NCI-H748 treated with DMSO at 0.1 percent for 48 hours (cell line): Measurements from ENCODE around the gene FAF2.
"Not testable (repeated sequence)": the region's sequence is repeated elsewhere in the genome, so short reads cannot be mapped to it uniquely, and the experiment has no call there.

Source experiments
- DNase-seq: peaks from one replicate; lab custom pipeline; 2025; lab: John Stamatoyannopoulos, UW

FAF2 gene

GRCh38 chr5:176454724-176455394 is 6.7 kb downstream of the FAF2 start:
- no peak for DNase-seq

GRCh38 chr5:176458904-176459561 is 10.8 kb downstream of the FAF2 start:
- DNase-seq: no peak

DNA sequence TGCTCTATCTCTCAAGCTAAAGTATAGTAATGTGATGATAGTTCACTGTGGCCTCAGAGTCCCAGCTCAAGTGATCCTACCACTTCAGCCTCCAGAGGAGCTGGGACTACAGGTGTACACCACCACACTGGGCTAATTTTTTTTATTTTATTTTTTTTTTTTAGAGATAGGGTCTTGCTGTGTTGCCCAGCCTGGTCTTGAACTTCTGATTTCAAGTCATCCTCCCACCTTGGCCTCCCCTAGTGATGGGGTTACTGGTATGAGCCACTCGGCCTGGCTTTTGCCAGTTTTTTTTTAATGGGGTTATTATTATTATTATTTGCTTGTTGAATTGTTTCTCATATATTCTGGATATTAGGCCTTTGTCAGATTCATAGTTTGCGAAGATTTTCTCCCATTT is 13.2 kb downstream of the FAF2 start:
- no peak for DNase-seq

GRCh38 chr5:176463113-176463764 is 15.1 kb downstream of the FAF2 start:
- no peak for DNase-seq

- DNase-seq: no peak
Measured at GRCh38 chr5:176466245-176466871, 18.2 kb downstream of the FAF2 start.

DNA sequence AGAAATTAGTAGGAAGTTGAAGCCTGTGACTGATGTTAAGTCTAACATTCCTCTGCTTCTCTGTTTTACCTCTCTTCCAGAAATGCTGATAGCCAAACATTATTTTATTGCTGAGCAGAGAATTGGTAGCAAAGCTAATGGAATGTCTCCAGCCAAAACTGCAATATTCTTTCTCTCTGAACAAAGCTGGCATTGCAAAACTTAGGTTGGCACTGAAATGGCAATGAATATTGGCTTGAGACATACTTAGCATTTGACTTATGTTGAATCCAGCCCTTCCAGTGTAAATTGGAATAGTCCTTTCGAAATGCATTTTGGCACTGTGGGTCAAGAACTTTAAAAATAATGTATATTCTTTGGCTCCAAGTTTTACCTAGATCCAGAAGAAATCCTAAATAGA is 21.1 kb downstream of the FAF2 start:
- DNase-seq: no peak

DNA sequence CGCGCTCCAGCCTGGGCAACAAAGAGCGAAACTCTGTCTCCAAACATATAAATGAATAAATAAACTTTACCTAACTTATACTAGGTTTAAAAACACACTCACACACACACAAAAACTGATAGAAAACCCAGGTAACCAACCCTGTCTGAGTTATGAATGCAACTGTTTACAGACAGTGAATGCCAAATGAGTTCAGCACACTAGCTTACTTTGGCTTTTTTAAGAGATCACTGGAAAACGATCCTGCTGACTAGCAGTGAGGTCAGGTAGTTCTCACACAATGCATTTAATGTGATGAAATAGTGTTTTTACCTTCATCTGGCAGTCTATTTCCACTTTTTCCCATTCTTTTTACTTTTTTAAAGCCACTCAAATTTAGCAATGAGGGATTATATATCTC is 22.4 kb downstream of the FAF2 start:
- DNase-seq: no peak

GRCh38 chr5:176471098-176471497 is 22.9 kb downstream of the FAF2 start:
- DNase-seq: no peak

DNA sequence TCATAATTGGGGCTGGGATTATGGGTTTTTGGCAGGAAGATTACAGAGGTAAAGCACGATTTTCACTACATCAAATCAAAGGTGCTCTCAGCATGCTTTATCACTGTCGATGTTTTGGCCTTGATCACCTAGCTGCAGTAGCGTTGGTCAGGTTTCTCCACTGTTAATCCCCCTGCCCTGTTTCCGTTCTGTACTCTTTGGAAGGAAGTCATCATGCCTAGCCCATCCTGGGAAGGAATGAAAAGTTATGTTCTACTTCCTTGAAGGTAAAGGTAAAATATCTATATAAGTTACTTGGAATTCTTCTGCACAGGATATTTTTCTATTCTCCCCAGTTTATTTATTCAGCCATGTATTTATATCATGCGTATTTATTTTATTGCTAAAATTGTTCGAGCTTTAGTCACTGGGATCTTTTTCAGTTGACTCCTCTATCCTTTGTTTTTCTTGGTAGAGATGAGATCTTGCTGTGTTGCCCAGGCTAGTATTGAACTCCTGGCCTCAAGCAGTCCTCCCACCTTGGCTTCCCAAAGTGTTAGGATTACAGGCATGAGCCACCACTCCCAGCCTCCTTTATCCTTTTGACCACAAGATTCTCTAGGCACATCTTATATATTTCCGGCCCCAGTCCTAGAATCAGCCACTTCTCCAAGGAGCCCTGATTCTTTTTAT is 25.3 kb downstream of the FAF2 start:
- DNase-seq: no peak

GRCh38 chr5:176474476-176474875 is 26.3 kb downstream of the FAF2 start:
- DNase-seq: no peak

- no peak for DNase-seq
Measured at GRCh38 chr5:176481711-176482110, 33.5 kb downstream of the FAF2 start.

- DNase-seq: no peak
Measured at GRCh38 chr5:176485176-176485575, 37.0 kb downstream of the FAF2 start.

DNA sequence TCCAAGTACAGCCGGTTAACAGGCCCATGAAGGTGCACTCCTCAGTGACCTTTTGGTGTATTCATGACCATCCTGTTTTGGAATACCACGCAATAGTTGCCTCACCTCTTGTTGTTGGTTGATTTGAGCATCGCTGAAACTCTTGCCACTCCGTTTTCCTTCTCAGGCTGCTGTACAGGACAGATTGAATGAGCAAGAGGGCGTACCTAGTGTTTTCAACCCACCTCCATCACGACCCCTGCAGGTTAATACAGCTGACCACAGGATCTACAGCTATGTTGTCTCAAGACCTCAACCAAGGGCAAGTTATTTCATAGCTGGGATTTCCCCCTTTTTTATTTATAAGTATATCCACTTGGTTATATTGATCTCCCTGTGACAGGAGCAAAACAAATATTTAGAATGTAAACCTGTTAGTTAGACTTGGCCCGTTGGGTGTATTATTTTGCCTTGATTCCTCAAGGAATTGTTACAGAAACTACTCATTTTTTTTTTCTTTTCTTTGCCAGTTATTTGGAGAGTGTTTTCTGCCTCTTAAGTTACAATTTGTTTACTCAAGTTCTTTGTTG is 38.1 kb downstream of the FAF2 start:
- no peak for DNase-seq

DNA sequence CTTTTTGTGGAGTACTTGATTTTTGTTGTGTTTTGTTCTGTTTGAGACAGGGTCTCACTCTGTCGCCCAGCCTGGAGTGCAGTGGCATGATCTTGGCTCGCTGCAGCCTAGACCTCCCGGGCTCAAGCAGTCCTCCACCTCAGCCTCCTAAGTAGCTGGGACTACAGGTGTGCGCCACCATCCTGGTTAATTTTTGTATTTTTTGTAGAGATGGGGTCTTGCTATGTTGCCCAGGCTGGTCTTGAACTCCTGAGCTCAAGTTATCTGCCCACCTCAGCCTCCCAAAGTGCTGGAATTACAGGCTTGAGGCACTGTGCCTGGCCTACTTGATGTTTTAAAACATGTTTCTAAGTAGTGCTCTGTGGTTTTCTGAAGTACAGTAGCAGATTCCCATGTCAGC is 39.0 kb downstream of the FAF2 start:
- DNase-seq: not testable (repeated sequence)

DNA sequence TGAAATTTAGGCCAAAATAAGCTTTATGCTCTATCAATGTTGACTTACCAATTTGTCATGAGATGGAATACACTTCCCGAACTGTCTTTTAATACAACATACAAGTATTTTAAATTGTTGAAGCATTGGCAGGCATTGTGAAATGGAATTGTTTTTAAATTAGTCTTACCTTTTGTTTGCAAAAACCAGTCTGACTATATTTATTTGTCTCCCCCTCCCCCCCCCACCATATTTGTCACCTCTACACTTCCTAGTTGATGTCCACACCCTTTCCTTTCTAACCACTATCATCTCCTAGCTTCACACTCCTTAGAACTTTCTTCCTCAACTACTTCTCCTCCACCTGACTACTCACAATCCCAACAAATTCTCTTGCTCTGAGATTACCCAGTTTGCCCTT is 40.9 kb downstream of the FAF2 start:
- no peak for DNase-seq

GRCh38 chr5:176490301-176490700 is 42.1 kb downstream of the FAF2 start:
- no peak for DNase-seq

DNA sequence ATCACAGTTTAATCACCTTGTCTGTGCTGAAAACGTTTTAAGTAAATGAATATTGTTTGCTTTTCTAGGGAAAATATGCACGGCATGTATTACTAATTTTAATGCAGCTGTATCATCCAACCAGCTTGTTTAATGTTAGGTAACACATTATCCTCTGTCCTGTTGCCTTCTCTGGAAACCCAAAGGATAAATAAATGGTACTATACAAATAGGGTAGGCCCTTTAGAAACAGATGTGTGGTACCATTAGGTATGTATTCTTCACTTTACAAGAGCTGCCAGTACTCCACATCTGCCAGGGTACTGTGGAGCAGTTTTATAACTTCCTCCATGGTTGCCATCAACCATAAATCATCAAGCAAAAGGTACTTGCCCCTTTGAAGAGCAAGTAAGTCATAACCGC is 42.9 kb downstream of the FAF2 start:
- no peak for DNase-seq

DNA sequence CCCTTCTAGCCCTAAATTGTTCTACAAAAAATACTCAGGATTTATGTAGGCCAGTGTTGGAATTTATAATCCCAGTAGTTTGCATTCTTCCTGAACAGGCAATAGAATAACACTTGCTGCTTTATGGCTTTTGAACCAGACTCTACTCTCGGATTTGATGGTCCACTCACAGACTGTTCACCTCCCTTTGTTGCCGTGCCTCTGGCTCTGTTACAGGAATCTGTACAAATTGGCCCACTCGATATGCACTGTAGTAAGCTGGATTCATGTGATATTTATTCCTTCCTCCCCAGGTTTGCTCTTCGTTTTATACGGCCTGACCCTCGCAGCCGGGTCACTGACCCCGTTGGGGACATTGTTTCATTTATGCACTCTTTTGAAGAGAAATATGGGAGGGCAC is 43.7 kb downstream of the FAF2 start:
- DNase-seq: no peak

- DNase-seq: no peak
Measured at GRCh38 chr5:176492431-176492830, 44.2 kb downstream of the FAF2 start.

GRCh38 chr5:176497852-176498251 is 49.7 kb downstream of the FAF2 start:
- DNase-seq: no peak

DNA sequence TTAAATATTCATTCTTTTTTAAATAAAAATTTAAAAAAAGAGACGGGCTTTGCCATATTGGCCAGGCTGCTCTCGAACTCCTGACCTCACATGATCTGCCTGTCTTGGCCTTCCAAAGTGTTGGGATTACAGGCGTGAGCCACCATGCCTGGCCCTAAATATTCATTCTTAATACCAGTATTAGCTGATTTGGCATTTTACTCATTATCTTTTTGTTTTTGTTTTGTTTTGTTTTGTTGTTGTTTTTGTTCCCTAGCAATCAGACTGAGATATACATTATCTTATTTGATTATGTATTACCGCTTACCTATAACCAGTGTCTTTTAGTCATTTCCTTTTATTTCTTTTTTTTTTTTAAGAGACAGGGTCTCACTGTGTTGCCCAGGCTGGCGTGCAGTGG is 51.1 kb downstream of the FAF2 start:
- no peak for DNase-seq

DNA sequence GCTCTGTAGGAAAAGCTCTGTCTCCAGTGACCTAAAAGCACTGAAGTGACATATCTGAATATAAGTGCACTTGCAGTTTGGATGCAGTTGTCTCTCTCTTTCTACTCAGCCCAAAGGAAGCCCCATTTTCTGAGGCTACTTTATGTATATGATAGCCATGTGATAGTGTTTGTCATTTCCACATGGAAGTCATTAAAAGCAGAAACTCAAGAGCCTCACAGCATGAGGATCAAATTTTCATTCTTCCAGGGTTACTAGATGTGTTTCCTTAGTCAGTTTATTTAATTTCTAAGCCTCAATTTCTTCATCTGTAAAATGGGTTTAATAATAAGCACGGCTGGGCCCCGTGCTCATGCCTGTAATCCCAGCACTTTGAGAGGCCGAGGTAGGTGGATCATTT is 52.3 kb downstream of the FAF2 start:
- DNase-seq: no peak
